Measurements from ENCODE around the gene AWAT2. TPM values are rescaled to one million over a fixed set of nuclear protein-coding genes. Genes with fewer than 3 reads are reported as not detected.

Gene AWAT2
- total RNA-seq, 4 donors from 2014 or later: not detected

DNA sequence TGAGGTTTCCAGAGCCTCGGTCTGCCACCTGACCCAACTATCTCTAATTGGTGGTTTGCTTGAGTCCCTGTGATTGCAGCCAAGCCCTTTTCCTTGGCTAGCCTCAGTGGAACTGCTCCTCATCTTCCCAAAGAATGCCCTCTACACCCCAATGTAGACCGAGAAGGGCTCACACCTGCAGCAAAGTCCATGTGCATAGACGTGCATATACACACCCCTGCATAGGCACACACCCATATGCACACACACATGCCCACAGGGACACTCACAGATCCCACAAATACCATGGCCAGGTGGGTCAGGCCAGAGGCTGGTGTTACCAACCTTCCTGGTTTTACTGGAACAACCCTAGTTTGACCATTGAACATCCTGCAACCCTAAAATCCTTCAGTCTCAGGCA, 332 bp downstream of the AWAT2 start:
- no peak for ATAC-seq
- Histone ChIP-seq H3K4me1 (no peaks in the 10 kb centered on the region), H3K27ac (no peak overlapping the region), H3K4me3 (no peak overlapping the region), H3K36me3 (no peaks in the 10 kb centered on the region), H3K9me3 (no peaks in the 10 kb centered on the region), H3K27me3 (no peaks in the 10 kb centered on the region)
- WGBS, 2 donors (ENCODE audit: low coverage in 1 of 2): 77% methylated on average over 3 of the region's 3 CpGs; no CpG with 5 or more reads in 1 of the 2 donors
- no peak for TF ChIP-seq POLR2A (IDR thresholded peaks at IDR 0.05)
- TF ChIP-seq POLR2AphosphoS5 (IDR thresholded peaks at IDR 0.05): no peak
- no peak for TF ChIP-seq EP300 (IDR thresholded peaks at IDR 0.05)
- TF ChIP-seq, protein P1, sequence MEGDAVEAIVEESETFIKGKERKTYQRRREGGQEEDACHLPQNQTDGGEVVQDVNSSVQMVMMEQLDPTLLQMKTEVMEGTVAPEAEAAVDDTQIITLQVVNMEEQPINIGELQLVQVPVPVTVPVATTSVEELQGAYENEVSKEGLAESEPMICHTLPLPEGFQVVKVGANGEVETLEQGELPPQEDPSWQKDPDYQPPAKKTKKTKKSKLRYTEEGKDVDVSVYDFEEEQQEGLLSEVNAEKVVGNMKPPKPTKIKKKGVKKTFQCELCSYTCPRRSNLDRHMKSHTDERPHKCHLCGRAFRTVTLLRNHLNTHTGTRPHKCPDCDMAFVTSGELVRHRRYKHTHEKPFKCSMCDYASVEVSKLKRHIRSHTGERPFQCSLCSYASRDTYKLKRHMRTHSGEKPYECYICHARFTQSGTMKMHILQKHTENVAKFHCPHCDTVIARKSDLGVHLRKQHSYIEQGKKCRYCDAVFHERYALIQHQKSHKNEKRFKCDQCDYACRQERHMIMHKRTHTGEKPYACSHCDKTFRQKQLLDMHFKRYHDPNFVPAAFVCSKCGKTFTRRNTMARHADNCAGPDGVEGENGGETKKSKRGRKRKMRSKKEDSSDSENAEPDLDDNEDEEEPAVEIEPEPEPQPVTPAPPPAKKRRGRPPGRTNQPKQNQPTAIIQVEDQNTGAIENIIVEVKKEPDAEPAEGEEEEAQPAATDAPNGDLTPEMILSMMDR (IDR thresholded peaks at IDR 0.05): no peak

DNA sequence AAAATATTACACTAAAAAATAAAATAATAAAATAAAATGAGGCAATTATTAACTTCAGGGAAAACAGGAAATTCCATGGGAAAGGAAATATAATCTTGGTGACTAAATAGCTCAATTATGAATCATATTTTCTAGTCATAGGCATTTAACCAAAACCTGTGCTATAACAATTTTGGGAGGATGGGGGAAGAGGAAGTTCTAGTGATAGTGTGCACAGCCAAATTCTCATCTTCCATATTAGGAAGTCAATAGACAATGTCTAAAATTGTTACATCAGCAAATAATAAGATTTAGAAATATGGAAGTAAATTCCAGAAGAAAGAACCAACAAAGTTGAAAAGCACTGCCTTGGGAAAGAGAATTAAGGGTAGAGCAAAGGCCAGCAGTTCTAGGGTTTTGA, 2.8 kb downstream of the AWAT2 start:
- H3K4me3 ChIP-seq: no peak overlapping the region
- no peaks in the 10 kb centered on the region for H3K36me3 ChIP-seq
- H3K9me3 ChIP-seq: no peaks in the 10 kb centered on the region
- H3K27ac ChIP-seq: no peak overlapping the region
- TF ChIP-seq POLR2AphosphoS5 (IDR thresholded peaks at IDR 0.05) (no peak), EP300 (IDR thresholded peaks at IDR 0.05) (no peak), POLR2A (IDR thresholded peaks at IDR 0.05) (no peak)
- TF ChIP-seq, protein P1 (IDR thresholded peaks at IDR 0.05): no peak
- H3K4me1 ChIP-seq: no peaks in the 10 kb centered on the region
- ATAC-seq: no peak
- H3K27me3 ChIP-seq: no peaks in the 10 kb centered on the region

DNA sequence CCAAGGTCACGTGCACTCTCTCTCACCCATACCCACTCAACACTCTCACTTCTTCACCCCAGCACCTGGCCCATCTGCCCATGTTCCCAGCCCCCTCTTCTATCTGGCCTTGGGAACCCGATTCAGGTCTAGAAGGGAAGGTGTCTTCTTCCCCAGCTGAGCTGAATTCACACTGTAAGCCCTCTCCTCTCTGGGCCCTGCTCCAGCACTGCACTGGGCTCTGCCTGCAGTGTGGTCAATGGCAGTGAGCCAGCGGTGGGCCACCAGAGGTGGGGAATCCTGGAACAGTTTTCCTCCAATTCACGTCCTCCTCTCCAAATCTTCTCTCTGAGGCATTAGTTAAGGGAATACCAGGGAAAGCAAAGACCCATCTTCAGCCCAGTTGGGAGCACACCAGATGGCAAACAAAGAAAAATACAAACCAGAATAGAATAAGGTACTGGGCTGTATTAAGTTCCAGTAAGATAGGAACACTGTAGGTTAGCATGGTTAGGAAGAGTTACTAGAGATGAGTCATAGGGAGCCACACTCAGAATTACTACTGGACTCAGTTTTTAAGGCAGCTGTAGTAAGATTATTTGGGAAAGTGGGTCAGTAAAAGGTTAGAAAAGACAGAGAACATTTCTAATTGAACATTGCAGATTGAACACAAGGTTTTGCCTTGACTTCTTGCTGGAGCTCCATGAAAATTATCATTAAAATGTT, 5.0 kb downstream of the AWAT2 start:
- no peak for TF ChIP-seq EP300 (IDR thresholded peaks at IDR 0.05)
- TF ChIP-seq POLR2AphosphoS5 (IDR thresholded peaks at IDR 0.05): no peak
- TF ChIP-seq POLR2A (IDR thresholded peaks at IDR 0.05): no peak
- TF ChIP-seq, protein P1 (IDR thresholded peaks at IDR 0.05): no peak
- ATAC-seq: peak; percentile 23
- WGBS, 2 donors (ENCODE audit: low coverage in 1 of 2): 74 to 80% methylated on average over 1 to 4 of the region's 4 CpGs
- H3K4me1 ChIP-seq: no peaks in the 10 kb centered on the region
- no peaks in the 10 kb centered on the region for H3K27me3 ChIP-seq
- no peak overlapping the region for H3K4me3 ChIP-seq
- H3K27ac ChIP-seq: no peak overlapping the region
- H3K36me3 ChIP-seq: no peaks in the 10 kb centered on the region
- H3K9me3 ChIP-seq: no peaks in the 10 kb centered on the region

DNA sequence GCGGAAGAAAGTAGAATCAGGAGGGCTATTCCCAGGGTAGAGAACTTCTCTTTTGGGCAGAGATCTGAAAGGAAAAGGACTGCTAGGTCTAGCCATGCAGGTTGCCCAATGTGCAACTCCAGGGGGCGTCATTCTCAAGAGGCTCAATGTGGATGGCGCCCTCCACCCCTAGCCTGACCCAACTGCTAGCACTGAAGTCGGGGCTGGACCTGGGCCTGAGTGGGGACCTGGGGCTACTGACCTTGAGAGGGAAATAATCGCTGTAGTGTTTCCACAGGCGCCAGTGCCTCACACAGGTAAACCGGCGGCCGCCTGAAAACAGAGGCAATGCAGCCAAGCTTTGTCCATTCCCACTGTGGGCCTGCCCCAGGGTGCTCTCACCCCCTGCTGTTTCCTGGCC, 6.1 kb downstream of the AWAT2 start:
- Histone ChIP-seq H3K9me3 (no peaks in the 10 kb centered on the region), H3K27ac (no peak overlapping the region), H3K4me1 (no peaks in the 10 kb centered on the region), H3K4me3 (no peak overlapping the region), H3K27me3 (no peaks in the 10 kb centered on the region), H3K36me3 (no peaks in the 10 kb centered on the region)
- TF ChIP-seq POLR2A (IDR thresholded peaks at IDR 0.05): no peak
- TF ChIP-seq EP300 (IDR thresholded peaks at IDR 0.05): no peak
- TF ChIP-seq, protein P1 (IDR thresholded peaks at IDR 0.05): no peak
- no peak for TF ChIP-seq POLR2AphosphoS5 (IDR thresholded peaks at IDR 0.05)
- ATAC-seq: no peak
- 87% methylated on average over 3 of the region's 9 CpGs; no CpG with 5 or more reads in 1 of the 2 donors for WGBS, 2 donors (ENCODE audit: low coverage in 1 of 2)
